K562 (cell line): ENCODE measurements around the gene ILF2. TPM values are rescaled to one million over a fixed set of nuclear protein-coding genes. Genes with fewer than 3 reads are reported as not detected.
A peak's percentile ranks its signal among the peaks of the same experiment; 100 is the strongest.

ENCODE experiments used
- ADNP ChIP-seq: fragments of 200-800 bp; sonication (Bioruptor generic); IDR thresholded peaks from 2 replicates; pipeline ENCODE4 v1.6.1; 2016; ENCODE audit warnings: missing genetic modification characterization, missing compliant biosample characterization
- ARID1B ChIP-seq: fragments of 450-650 bp; IDR thresholded peaks from 2 replicates; pipeline ENCODE4 v1.6.1; 2016; ENCODE audit warnings: antibody characterized with exemption, mild to moderate bottlenecking, inconsistent platforms
- EHMT2 ChIP-seq: fragments of 450-650 bp; IDR thresholded peaks from 2 replicates; pipeline ENCODE4 v1.6.1; 2018; ENCODE audit warnings: antibody characterized with exemption
- ELF4 ChIP-seq: fragments of 450-650 bp; formaldehyde crosslinking; IDR thresholded peaks from 2 replicates; pipeline ENCODE4 v1.4.0; 2022; ENCODE audit warnings: missing genetic modification characterization
- HLTF ChIP-seq: fragments of 450-650 bp; IDR thresholded peaks from 2 replicates; pipeline ENCODE4 v1.6.1; 2016
- JUND ChIP-seq, 2 experiments: IDR thresholded peaks; 2 replicates in 1 of 2; 3 replicates in 1 of 2; pipeline ENCODE4 v1.6.1; 2011; ENCODE audit warnings: borderline replicate concordance in 2 of 2, low read depth in 2 of 2, low read length in 2 of 2, improper control_type of control experiment in 1 of 2, missing biosample characterization in 1 of 2, missing genetic modification characterization in 1 of 2, missing genetic modification reagents in 1 of 2
- PTBP1 ChIP-seq: fragments of 200-400 bp; formaldehyde crosslinking; IDR thresholded peaks from 2 replicates; pipeline ENCODE4 v1.6.1; 2017; ENCODE audit warnings: low read depth, low read length
- SMAD2 ChIP-seq: fragments of 150-350 bp; IDR thresholded peaks from 2 replicates; pipeline ENCODE4 v1.6.1; 2014; ENCODE audit warnings: low read depth, mild to moderate bottlenecking, low read length
- SREBF2 ChIP-seq: sonication (generic); formaldehyde crosslinking; IDR thresholded peaks from 2 replicates; pipeline ENCODE4 v1.4.0; 2020; ENCODE audit warnings: mild to moderate bottlenecking, missing genetic modification reagents
- TFAM ChIP-seq: fragments of 250-450 bp; sonication (Bioruptor Pico); conservative IDR thresholded peaks from 2 replicates; pipeline ENCODE4 v1.5.0; 2021; ENCODE audit warnings: mild to moderate bottlenecking, moderate library complexity
- ZC3H11A ChIP-seq: IDR thresholded peaks from 2 replicates; pipeline ENCODE4 v1.6.1; 2012; ENCODE audit warnings: low read depth, low read length, improper control_type of control experiment
- ZC3H4 ChIP-seq: sonication (generic); formaldehyde crosslinking; IDR thresholded peaks from 2 replicates; pipeline ENCODE4 v1.9.0; 2021; ENCODE audit warnings: missing genetic modification reagents, borderline replicate concordance
- ZNF584 ChIP-seq: fragments of 200-800 bp; sonication (Bioruptor generic); IDR thresholded peaks from 2 replicates; pipeline ENCODE4 v1.6.1; 2016; ENCODE audit warnings: low read depth, mild to moderate bottlenecking, missing genetic modification characterization, missing compliant biosample characterization
- polyA plus RNA-seq, 8 experiments: library from polyadenylated mRNA; depleted of rRNA in 4 of 8; stranded (reverse) in 5 of 8; unstranded in 3 of 8; fragments of >200 nt; fragmentation: Nextera tagmentation in 2 of 8; fragmentation: Illumina TruSeq in 1 of 8; extraction: Ambion mirVana in 2 of 8; extraction: Trizol in 1 of 8; gene quantifications; 2 replicates each; pipeline versions ENCODE4 v1.2.1 to v1.2.3, GENCODE V29; 2011 to 2014; ENCODE audit warnings: inconsistent platforms in 1 of 8, missing spikeins in 1 of 8
- total RNA-seq, 7 experiments: library from RNA; depleted of rRNA in 6 of 7; stranded (reverse); fragments of >200 nt in 6 of 7; fragmentation: Illumina TruSeq in 2 of 7; extraction: Trizol in 2 of 7; gene quantifications; 2 replicates each; pipeline versions ENCODE4 v1.2.1 to v1.2.3, GENCODE V29; 2011 to 2021; ENCODE audit warnings: low replicate concordance in 1 of 7
- TF ChIP-seq, protein P1 (sequence below): fragments of 150-350 bp; conservative IDR thresholded peaks from 2 replicates; pipeline ENCODE4 v1.6.1; 2014; ENCODE audit warnings: low read length
- TF ChIP-seq, protein P2 (sequence below): sonication (generic); formaldehyde crosslinking; IDR thresholded peaks from 2 replicates; pipeline ENCODE4 v1.5.0; 2020; ENCODE audit warnings: missing genetic modification reagents
- TF ChIP-seq, protein P3 (sequence below): sonication (generic); formaldehyde crosslinking; IDR thresholded peaks from 2 replicates; pipeline ENCODE4 v1.8.0; 2022; ENCODE audit warnings: mild to moderate bottlenecking, missing genetic modification reagents
- TF ChIP-seq, protein P4 (sequence below): fragments of 450-650 bp; formaldehyde crosslinking; conservative IDR thresholded peaks from 2 replicates; pipeline ENCODE4 v1.4.0; 2022; ENCODE audit warnings: mild to moderate bottlenecking, missing genetic modification characterization

The ILF2 gene
- total and polyA plus RNA-seq, 9 of the 15 experiments (the other 6 are each of a cell fraction or from before 2014, with no cell fraction given): 282 to 726 (median 474) TPM

DNA sequence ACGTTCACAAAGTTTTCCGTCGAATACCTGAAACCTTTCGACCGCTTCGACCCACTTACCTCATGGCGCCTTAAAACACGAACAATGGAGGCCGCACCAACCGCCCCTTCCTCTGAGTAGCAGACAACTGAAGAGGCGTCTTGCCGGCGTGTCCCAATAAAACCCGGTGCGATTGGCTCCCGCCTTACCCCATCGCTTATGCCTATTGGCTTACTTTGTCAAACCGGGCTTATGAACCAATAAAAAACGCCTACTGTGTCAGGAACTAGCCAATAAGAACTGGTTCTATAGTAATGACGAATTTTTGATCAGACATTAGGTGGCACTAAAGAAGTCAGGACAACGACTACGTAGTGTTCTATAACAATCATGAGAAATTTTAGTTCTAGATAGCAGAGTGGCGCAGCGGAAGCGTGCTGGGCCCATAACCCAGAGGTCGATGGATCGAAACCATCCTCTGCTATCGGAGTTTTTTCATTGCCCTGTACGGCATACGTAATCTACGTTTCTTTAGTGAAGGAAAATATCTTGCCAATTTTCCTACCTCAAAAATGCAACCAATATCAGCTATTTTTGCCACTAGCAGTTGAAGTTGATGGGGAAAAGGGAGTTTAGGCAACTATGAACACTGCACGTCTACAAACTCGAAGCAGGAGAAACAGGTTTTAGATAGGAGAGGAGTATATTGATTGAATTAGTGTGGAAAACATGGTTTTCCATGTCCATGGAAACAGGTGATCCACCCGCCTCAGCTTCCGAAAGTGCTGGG, at the start of gene ILF2 (continued):
- TF ChIP-seq, protein P1, sequence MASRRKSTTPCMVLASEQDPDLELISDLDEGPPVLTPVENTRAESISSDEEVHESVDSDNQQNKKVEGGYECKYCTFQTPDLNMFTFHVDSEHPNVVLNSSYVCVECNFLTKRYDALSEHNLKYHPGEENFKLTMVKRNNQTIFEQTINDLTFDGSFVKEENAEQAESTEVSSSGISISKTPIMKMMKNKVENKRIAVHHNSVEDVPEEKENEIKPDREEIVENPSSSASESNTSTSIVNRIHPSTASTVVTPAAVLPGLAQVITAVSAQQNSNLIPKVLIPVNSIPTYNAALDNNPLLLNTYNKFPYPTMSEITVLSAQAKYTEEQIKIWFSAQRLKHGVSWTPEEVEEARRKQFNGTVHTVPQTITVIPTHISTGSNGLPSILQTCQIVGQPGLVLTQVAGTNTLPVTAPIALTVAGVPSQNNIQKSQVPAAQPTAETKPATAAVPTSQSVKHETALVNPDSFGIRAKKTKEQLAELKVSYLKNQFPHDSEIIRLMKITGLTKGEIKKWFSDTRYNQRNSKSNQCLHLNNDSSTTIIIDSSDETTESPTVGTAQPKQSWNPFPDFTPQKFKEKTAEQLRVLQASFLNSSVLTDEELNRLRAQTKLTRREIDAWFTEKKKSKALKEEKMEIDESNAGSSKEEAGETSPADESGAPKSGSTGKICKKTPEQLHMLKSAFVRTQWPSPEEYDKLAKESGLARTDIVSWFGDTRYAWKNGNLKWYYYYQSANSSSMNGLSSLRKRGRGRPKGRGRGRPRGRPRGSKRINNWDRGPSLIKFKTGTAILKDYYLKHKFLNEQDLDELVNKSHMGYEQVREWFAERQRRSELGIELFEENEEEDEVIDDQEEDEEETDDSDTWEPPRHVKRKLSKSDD: peak; percentile 60; the same call in 1 of the 2 replicates
- TF ChIP-seq EHMT2 (no peak; the same call in 1 of the 2 replicates), HLTF (no peak), ELF4 (CRISPR knock-in tag) (no peak), ZNF584 (CRISPR knock-in tag) (no peak), JUND (IDR thresholded peaks at IDR 0.05; ENCODE audit: borderline replicate concordance, low read depth, low read length) (no peak; the same call in 1 of the 2 replicates), JUND (tag; IDR thresholded peaks at IDR 0.05; ENCODE audit: borderline replicate concordance, low read depth, low read length) (peak; percentile 60; the same call in 2 of the 3 replicates), PTBP1 (no peak), ARID1B (no peak), SREBF2 (CRISPR knock-in tag) (no peak), SMAD2 (no peak), TFAM (no peak), ZC3H4 (no peak), ADNP (tag) (no peak), ZC3H11A (0 out of 2 replicates have a peak, but pooled peaks have one; percentile 9)
- TF ChIP-seq, protein P2, sequence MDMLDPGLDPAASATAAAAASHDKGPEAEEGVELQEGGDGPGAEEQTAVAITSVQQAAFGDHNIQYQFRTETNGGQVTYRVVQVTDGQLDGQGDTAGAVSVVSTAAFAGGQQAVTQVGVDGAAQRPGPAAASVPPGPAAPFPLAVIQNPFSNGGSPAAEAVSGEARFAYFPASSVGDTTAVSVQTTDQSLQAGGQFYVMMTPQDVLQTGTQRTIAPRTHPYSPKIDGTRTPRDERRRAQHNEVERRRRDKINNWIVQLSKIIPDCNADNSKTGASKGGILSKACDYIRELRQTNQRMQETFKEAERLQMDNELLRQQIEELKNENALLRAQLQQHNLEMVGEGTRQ (CRISPR knock-in tag): no peak
- TF ChIP-seq, protein P3, sequence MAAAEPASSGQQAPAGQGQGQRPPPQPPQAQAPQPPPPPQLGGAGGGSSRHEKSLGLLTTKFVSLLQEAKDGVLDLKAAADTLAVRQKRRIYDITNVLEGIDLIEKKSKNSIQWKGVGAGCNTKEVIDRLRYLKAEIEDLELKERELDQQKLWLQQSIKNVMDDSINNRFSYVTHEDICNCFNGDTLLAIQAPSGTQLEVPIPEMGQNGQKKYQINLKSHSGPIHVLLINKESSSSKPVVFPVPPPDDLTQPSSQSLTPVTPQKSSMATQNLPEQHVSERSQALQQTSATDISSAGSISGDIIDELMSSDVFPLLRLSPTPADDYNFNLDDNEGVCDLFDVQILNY: no peak
- TF ChIP-seq, protein P4, sequence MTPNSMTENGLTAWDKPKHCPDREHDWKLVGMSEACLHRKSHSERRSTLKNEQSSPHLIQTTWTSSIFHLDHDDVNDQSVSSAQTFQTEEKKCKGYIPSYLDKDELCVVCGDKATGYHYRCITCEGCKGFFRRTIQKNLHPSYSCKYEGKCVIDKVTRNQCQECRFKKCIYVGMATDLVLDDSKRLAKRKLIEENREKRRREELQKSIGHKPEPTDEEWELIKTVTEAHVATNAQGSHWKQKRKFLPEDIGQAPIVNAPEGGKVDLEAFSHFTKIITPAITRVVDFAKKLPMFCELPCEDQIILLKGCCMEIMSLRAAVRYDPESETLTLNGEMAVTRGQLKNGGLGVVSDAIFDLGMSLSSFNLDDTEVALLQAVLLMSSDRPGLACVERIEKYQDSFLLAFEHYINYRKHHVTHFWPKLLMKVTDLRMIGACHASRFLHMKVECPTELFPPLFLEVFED: no peak
